ENCODE results near the gene HLX.
A peak's percentile ranks its signal among the peaks of the same experiment; 100 is the strongest.

Gene HLX

DNA sequence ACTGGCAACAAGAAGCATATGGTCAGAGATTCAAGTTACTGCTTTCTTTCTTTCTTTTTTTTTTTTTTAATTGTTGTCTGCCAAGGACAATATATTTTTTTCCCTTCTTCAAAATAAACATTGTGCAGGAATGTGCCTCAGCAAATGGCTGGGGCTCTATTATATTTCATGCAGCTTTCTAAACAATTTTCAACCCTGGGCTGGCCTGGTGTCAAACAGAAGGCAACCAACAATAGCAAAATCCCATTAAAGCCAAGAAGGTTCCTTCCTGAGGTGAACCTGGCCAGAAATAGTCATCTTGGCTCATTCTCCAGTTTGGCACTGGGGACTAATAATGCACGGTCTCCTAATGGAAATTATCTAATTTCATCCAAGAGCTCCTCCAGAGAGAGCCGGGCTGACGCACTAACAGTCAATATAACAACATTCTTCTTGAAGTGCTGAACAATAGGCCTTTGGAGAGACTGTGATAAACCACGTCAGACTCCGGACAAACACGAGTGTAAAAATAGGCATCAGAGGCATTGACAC, 35.7 kb upstream of the HLX start:
- TF ChIP-seq, protein P1, sequence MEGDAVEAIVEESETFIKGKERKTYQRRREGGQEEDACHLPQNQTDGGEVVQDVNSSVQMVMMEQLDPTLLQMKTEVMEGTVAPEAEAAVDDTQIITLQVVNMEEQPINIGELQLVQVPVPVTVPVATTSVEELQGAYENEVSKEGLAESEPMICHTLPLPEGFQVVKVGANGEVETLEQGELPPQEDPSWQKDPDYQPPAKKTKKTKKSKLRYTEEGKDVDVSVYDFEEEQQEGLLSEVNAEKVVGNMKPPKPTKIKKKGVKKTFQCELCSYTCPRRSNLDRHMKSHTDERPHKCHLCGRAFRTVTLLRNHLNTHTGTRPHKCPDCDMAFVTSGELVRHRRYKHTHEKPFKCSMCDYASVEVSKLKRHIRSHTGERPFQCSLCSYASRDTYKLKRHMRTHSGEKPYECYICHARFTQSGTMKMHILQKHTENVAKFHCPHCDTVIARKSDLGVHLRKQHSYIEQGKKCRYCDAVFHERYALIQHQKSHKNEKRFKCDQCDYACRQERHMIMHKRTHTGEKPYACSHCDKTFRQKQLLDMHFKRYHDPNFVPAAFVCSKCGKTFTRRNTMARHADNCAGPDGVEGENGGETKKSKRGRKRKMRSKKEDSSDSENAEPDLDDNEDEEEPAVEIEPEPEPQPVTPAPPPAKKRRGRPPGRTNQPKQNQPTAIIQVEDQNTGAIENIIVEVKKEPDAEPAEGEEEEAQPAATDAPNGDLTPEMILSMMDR (conservative IDR thresholded peaks at IDR 0.05; ENCODE audit: control insufficient read depth, insufficient read depth, low read depth, low read length): no peak
- DNase-seq (ENCODE audit: low read depth): peak; percentile 39
- no peak overlapping the region for H3K4me3 ChIP-seq (ENCODE audit: control insufficient read depth, low read depth, low read length)

DNA sequence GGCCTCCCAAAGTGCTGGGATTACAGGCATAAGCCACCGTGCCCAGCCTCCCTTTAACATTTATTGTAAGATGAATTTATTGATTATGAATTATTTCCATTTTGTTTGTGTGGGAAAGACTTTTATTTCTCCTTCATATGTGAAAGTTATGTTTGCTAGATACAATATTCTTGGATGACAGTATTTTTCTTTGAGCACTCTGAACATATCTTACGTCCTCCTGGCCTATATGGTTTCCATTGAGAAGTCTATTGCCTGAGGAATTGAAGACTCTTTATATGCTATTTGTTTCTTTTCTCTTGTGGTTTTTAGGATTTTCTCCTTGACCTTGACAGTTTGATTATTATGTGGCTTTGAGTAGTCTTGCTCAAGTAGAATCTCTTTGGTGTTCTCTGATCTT, 26.8 kb upstream of the HLX start:
- TF ChIP-seq, protein P1 (conservative IDR thresholded peaks at IDR 0.05; ENCODE audit: control insufficient read depth, insufficient read depth, low read depth, low read length): no peak
- no peak overlapping the region for H3K4me3 ChIP-seq (ENCODE audit: control insufficient read depth, low read depth, low read length)

DNA sequence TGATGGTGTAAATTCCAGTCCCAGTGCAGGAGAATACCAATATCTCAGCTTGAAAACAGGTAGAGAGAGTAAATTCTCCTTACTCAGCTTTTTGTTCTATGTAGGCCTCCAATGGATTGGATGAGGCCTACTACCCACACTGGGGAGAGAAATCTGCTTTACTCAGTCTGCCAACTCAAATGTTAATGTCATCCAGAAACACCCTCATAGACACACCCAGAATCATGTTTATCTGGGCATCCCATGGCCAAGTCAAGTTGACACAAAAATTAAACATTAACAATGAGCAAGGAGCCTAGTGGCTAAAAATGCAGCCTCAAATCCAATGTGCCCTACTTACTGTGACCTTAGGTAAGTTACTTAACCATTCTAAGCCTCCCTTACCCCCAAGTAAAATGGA, 6.9 kb upstream of the HLX start:
- no peak for DNase-seq (ENCODE audit: low read depth)
- no peak overlapping the region for H3K4me3 ChIP-seq (ENCODE audit: control insufficient read depth, low read depth, low read length)
- TF ChIP-seq, protein P1 (conservative IDR thresholded peaks at IDR 0.05; ENCODE audit: control insufficient read depth, insufficient read depth, low read depth, low read length): no peak

More for the DNA sequence above, 26.8 kb upstream of the HLX start:
- no peak for DNase-seq (ENCODE audit: low read depth)

DNA sequence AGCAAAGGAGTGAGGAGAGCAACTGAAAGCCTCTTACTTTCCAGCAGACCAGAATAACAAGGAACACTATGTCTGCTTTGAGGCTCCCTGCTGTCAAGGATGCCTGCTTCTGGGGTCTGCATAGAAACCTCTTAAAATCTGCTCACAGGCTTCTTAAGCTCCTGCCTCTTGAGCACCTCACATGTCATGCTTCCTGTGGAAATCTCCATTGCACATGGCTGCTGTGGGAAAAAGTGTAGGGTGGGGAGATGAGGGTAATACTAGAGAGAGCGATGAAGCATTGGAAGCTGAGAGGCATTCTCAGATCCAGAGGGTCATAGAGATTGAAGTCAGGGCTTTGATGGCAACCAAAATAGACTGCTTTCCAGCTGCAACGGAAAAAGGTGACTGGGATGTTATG, 6.2 kb upstream of the HLX start:
- DNase-seq (ENCODE audit: low read depth): no peak
- TF ChIP-seq, protein P1 (conservative IDR thresholded peaks at IDR 0.05; ENCODE audit: control insufficient read depth, insufficient read depth, low read depth, low read length): no peak
- H3K4me3 ChIP-seq (ENCODE audit: control insufficient read depth, low read depth, low read length): no peak overlapping the region

DNA sequence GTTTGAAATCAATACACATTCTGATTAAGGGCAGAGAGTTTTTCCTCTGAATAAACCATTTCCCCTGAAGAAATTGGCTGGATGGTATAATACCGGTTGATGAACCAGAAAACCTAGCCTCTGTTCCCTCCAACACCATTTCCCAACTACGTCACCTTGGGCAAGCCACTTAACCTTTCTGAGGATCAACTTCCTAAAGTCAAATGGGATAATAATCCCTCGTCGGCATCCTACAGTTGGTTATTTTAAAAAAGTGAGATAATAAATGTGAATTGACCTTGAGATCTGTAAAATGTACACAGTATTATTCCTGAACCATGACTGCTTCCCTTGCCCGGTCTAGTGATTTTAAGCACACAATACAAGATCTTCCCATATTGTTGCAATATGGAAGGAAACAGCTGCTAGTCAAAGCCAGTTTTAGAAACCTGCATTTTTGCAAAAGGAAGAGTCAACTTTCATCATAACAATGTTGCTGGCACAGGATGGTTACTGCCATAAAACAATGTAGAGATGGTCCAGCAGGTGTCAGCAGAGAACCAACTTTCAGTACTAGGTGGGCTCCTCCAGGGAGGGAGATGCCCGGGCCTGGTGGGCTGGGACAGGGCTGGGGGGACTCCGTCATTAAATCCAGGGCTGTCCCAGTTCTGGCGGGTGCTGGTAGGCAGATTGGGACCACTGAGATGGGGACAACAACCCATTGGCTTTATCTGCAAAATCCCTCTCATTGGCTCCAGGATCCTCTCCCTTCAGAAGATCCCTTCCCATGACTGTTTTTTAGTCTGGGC, 5.2 kb upstream of the HLX start:
- no peak overlapping the region for H3K4me3 ChIP-seq (ENCODE audit: control insufficient read depth, low read depth, low read length)
- DNase-seq (ENCODE audit: low read depth): peak; percentile 70
- TF ChIP-seq, protein P1 (conservative IDR thresholded peaks at IDR 0.05; ENCODE audit: control insufficient read depth, insufficient read depth, low read depth, low read length): peak; percentile 70

DNA sequence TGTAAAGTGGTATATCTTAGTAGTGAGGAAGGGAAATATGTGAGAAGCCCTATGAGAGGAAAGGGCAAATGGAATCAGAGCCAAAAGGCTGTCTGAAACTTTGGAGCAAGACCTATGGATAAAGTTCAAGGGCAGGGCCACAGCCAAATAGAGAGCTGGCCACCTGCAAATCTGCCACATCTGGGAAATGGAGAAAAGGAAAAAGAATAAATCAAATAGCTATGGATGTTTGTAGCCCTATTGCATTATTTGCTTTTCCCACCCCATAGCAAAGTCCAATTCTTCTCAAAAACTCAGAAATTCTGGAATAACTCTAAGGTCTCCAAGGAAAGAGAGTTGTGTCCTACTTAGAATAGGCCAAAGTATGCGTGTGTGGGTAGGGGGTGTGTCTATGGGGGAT, 4.0 kb upstream of the HLX start:
- H3K4me3 ChIP-seq (ENCODE audit: control insufficient read depth, low read depth, low read length): no peak overlapping the region
- no peak for DNase-seq (ENCODE audit: low read depth)
- TF ChIP-seq, protein P1 (conservative IDR thresholded peaks at IDR 0.05; ENCODE audit: control insufficient read depth, insufficient read depth, low read depth, low read length): no peak
